OCI-LY7 (cell line): ENCODE measurements around the gene ELF4. TPM values are rescaled to one million over a fixed set of nuclear protein-coding genes. Genes with fewer than 3 reads are reported as not detected.
A peak's percentile ranks its signal among the peaks of the same experiment; 100 is the strongest.

Experiments
- BruUV-seq: library from RNA; stranded (reverse); fragments of 400-500 nt; replicated peaks from 2 replicates; lab custom pipeline; 2021; lab: Mats Ljungman, UMichigan
- CTCF ChIA-PET: fragments of 300-600 bp; sonication (Branson Sonifier 250); formaldehyde crosslinking; loops from one replicate; lab custom pipeline; 2022; ENCODE audit warnings: antibody characterized with exemption; ENCODE audit not compliant: unreplicated experiment; lab: Charles Lee
- POLR2A ChIA-PET: fragments of 300-600 bp; sonication (Branson Sonifier 250); formaldehyde crosslinking; loops from one replicate; lab custom pipeline; 2022; ENCODE audit warnings: antibody characterized with exemption; lab: Charles Lee
- DNase-seq: peaks from one replicate; pipeline ENCODE4 v3.0.0-alpha.2; 2015; ENCODE audit warnings: low spot score
- H2AFZ ChIP-seq: fragments of 200-600 bp; sonication (generic), shearing (Covaris generic); 2 replicates; pipeline ENCODE4 v1.6.1; 2014; ENCODE audit warnings: mild to moderate bottlenecking, antibody characterized with exemption, low read length, moderate library complexity
- H3K27ac ChIP-seq: fragments of 200-600 bp; sonication (generic); 2 replicates; pipeline ENCODE4 v1.5.1; 2014; ENCODE audit warnings: mixed run types, low read depth, mild to moderate bottlenecking, moderate library complexity, low read length, inconsistent platforms; ENCODE audit not compliant: poor library complexity, severe bottlenecking
- H3K36me3 ChIP-seq: fragments of 200-600 bp; sonication (generic); 2 replicates; pipeline ENCODE4 v1.6.1; 2014; ENCODE audit warnings: mild to moderate bottlenecking, antibody characterized with exemption, low read length, moderate library complexity, mixed read lengths; ENCODE audit not compliant: insufficient read depth
- H3K4me1 ChIP-seq: fragments of 200-600 bp; sonication (generic); 2 replicates; pipeline ENCODE4 v1.5.1; 2014; ENCODE audit warnings: mild to moderate bottlenecking, low read length; ENCODE audit not compliant: insufficient read depth, poor library complexity, severe bottlenecking
- H3K4me2 ChIP-seq: fragments of 200-600 bp; sonication (generic); 2 replicates; pipeline ENCODE4 v1.6.1; 2014; ENCODE audit warnings: mild to moderate bottlenecking, low read length
- H3K4me3 ChIP-seq: fragments of 200-600 bp; sonication (generic); 2 replicates; pipeline ENCODE4 v1.5.1; 2014; ENCODE audit warnings: mild to moderate bottlenecking, low read depth, low read length; ENCODE audit not compliant: poor library complexity, severe bottlenecking
- H3K79me2 ChIP-seq: fragments of 200-600 bp; sonication (generic); 2 replicates; pipeline ENCODE4 v1.6.1; 2016; ENCODE audit warnings: low read depth, mild to moderate bottlenecking, low read length, moderate library complexity, mixed read lengths; ENCODE audit not compliant: insufficient read depth
- H3K9me2 ChIP-seq: fragments of 200-600 bp; sonication (generic); 2 replicates; pipeline ENCODE4 v1.6.1; 2016; ENCODE audit warnings: mild to moderate bottlenecking, low read length, mixed read lengths; ENCODE audit not compliant: insufficient read depth
- H3K9me3 ChIP-seq: fragments of 200-600 bp; sonication (generic); 2 replicates; pipeline ENCODE4 v1.6.1; 2014; ENCODE audit warnings: mild to moderate bottlenecking, mixed run types, low read length, mixed read lengths
- H4K20me1 ChIP-seq: fragments of 200-600 bp; sonication (generic); 2 replicates; pipeline ENCODE4 v1.6.1; 2014; ENCODE audit warnings: mild to moderate bottlenecking, antibody characterized with exemption, low read length, moderate library complexity, mixed read lengths; ENCODE audit not compliant: insufficient read depth
- CTCF ChIP-seq: fragments of 200-600 bp; sonication (generic); conservative IDR thresholded peaks from 2 replicates; pipeline ENCODE4 v1.5.1; 2014; ENCODE audit warnings: mild to moderate bottlenecking, antibody characterized with exemption, low read length, moderate library complexity, mixed read lengths
- EZH2phosphoT487 ChIP-seq: fragments of 200-600 bp; sonication (generic); IDR thresholded peaks from 2 replicates; pipeline ENCODE4 v1.6.1; 2018; ENCODE audit warnings: low read depth, borderline replicate concordance, mild to moderate bottlenecking, mixed run types, antibody characterized with exemption, low read length, moderate library complexity, mixed read lengths
- intact Hi-C: fragments of 100-400 bp; cut with micrococcal nuclease; formaldehyde crosslinking; loops from one replicate; pipeline ENCODE4 v1.10.0; 2022; ENCODE audit not compliant: unreplicated experiment
- total RNA-seq, 2 experiments: library from RNA; depleted of rRNA in 1 of 2; stranded (reverse); fragments of >200 nt in 1 of 2; shearing (Covaris generic) in 1 of 2; gene quantifications; 2 replicates each; pipeline ENCODE4 v1.2.3, GENCODE V29; 2014 to 2022

ELF4 gene
- total RNA-seq, 2 experiments from 2014 or later, result 15.0 to 27.3 TPM

GRCh38 chrX:130084631-130085237 is 25.6 kb downstream of the ELF4 start:
- Histone ChIP-seq H3K36me3 (peaks cover 3% of the 10 kb centered on the region; the same call in 1 of the 2 replicates), H3K4me3 (peak overlapping the region; percentile 56), H3K79me2 (peaks cover 45% of the 10 kb centered on the region; the same call in 1 of the 2 replicates), H3K9me2 (no peaks in the 10 kb centered on the region), H3K4me1 (peaks cover 81% of the 10 kb centered on the region), H4K20me1 (no peaks in the 10 kb centered on the region), H3K9me3 (no peaks in the 10 kb centered on the region), H3K27ac (peak overlapping the region; percentile 93), H2AFZ (no peak overlapping the region), H3K4me2 (peak overlapping the region; percentile 84)
- BruUV-seq, result no TSS peak
- peak; percentile 73 for DNase-seq
- CTCF ChIA-PET, result interaction anchor here (1.0 to 1.1 kb wide), 4 partner anchors 25 to 86 kb away, joined by 3 to 5 read pairs (median 4); partner anchors contain the start of gene AIFM1
- intact Hi-C loops, result loop anchor here (1.0 to 10.0 kb wide), 2 partner anchors 26 to 310 kb away; partner anchors contain the start of genes ELF4 and SASH3
- TF ChIP-seq CTCF, result no peak
- no peak for TF ChIP-seq EZH2phosphoT487
- POLR2A ChIA-PET, result interaction anchor here (0.6 to 0.8 kb wide), 4 partner anchors 37 to 89 kb away, joined by 3 to 5 read pairs (median 4); no protein-coding TSS in a partner anchor

GRCh38 chrX:130083656-130084382 is 26.5 kb downstream of the ELF4 start:
- intact Hi-C loops, result loop anchor here (2.0 to 10.0 kb wide), 2 partner anchors 83 to 309 kb away; partner anchors contain the start of gene SASH3
- ChIA-PET POLR2A (interaction anchor here (0.5 to 0.8 kb wide), 2 partner anchors 21 to 38 kb away, joined by 3 read pairs; no protein-coding TSS in a partner anchor), CTCF (interaction anchor here (1.0 to 1.1 kb wide), 4 partner anchors 26 to 87 kb away, joined by 3 to 5 read pairs (median 4); partner anchors contain the start of gene AIFM1)
- H3K4me1 ChIP-seq, result peaks cover 76% of the 10 kb centered on the region
- TF ChIP-seq CTCF, result no peak
- TF ChIP-seq EZH2phosphoT487, result no peak
- no peaks in the 10 kb centered on the region for H4K20me1 ChIP-seq
- H3K79me2 ChIP-seq, result peaks cover 41% of the 10 kb centered on the region; the same call in 1 of the 2 replicates
- H3K9me3 ChIP-seq, result no peaks in the 10 kb centered on the region
- H3K4me2 ChIP-seq, result peak overlapping the region; percentile 84
- BruUV-seq, result no TSS peak
- H3K9me2 ChIP-seq, result no peaks in the 10 kb centered on the region
- DNase-seq, result peak; percentile 49
- peak overlapping the region; percentile 93 for H3K27ac ChIP-seq
- no peak overlapping the region for H2AFZ ChIP-seq
- H3K4me3 ChIP-seq, result peak overlapping the region; percentile 56
- peaks cover 7% of the 10 kb centered on the region; the same call in 1 of the 2 replicates for H3K36me3 ChIP-seq
